Neutrophil (primary cell): ENCODE measurements around the gene GALNT9.
"Not testable (repeated sequence)": the region's sequence is repeated elsewhere in the genome, so short reads cannot be mapped to it uniquely, and the experiment has no call there.

ENCODE experiments used
- H3K27ac ChIP-seq: fragments of 200-600 bp; sonication (generic); 2 replicates; pipeline ENCODE4 v1.5.1; 2016; ENCODE audit warnings: mild to moderate bottlenecking, moderate library complexity
- H3K27me3 ChIP-seq: fragments of 200-600 bp; sonication (generic); 2 replicates; pipeline ENCODE4 v1.6.0; 2016; ENCODE audit warnings: mild to moderate bottlenecking
- H3K36me3 ChIP-seq: fragments of 200-600 bp; sonication (generic); 2 replicates; pipeline ENCODE4 v1.5.1; 2017
- H3K4me1 ChIP-seq, 2 experiments: fragments of 200-600 bp in 1 of 2; sonication (generic) in 1 of 2; 1 replicate in 1 of 2; 2 replicates in 1 of 2; pipeline versions ENCODE4 v1.5.1 to v1.6.1; 2013 to 2016; ENCODE audit warnings: low read depth in 1 of 2, low read length in 1 of 2, mild to moderate bottlenecking in 1 of 2, moderate library complexity in 1 of 2; ENCODE audit not compliant: control insufficient read depth in 1 of 2, insufficient read depth in 1 of 2
- H3K4me3 ChIP-seq, 2 experiments: fragments of 200-600 bp in 1 of 2; sonication (generic) in 1 of 2; 1 replicate in 1 of 2; 2 replicates in 1 of 2; pipeline ENCODE4 v1.5.1; 2013 to 2016; ENCODE audit warnings: low read depth in 1 of 2, low read length in 1 of 2, mild to moderate bottlenecking in 1 of 2, moderate library complexity in 1 of 2
- H3K9me3 ChIP-seq: fragments of 200-600 bp; sonication (generic); 2 replicates; pipeline ENCODE4 v1.5.1; 2016
- TF ChIP-seq, protein P1 (sequence below): fragments of 200-600 bp; sonication (generic); IDR thresholded peaks from 2 replicates; pipeline ENCODE4 v1.5.1; 2016; ENCODE audit warnings: antibody characterized with exemption

Gene GALNT9

DNA sequence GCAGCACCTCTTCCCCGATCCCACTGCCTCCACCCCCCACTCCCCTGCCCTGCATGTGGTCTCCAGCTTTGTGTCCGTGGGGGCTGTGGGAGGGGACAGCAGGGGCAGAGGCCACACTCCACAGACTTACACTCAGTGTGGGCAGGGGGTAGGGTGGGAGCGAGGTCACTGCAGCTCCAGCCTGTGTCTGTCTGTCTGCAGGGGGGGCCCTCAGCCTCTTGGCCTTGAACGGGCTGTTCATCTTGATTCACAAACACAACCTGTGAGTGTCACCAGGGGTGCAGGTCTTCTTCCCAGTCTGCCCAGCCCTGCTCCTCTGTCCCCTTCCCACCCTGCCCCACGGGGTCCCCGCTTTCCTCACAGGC, 178.6 kb downstream of the GALNT9 start:
- Histone ChIP-seq H3K27ac (no peak overlapping the region), H3K4me1 (peaks cover 4 to 5% of the 10 kb centered on the region in 2 experiments), H3K9me3 (no peaks in the 10 kb centered on the region), H3K27me3 (no peaks in the 10 kb centered on the region), H3K4me3 (no peak overlapping the region), H3K36me3 (peaks cover 34% of the 10 kb centered on the region)
- TF ChIP-seq, protein P1, sequence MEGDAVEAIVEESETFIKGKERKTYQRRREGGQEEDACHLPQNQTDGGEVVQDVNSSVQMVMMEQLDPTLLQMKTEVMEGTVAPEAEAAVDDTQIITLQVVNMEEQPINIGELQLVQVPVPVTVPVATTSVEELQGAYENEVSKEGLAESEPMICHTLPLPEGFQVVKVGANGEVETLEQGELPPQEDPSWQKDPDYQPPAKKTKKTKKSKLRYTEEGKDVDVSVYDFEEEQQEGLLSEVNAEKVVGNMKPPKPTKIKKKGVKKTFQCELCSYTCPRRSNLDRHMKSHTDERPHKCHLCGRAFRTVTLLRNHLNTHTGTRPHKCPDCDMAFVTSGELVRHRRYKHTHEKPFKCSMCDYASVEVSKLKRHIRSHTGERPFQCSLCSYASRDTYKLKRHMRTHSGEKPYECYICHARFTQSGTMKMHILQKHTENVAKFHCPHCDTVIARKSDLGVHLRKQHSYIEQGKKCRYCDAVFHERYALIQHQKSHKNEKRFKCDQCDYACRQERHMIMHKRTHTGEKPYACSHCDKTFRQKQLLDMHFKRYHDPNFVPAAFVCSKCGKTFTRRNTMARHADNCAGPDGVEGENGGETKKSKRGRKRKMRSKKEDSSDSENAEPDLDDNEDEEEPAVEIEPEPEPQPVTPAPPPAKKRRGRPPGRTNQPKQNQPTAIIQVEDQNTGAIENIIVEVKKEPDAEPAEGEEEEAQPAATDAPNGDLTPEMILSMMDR: no peak

DNA sequence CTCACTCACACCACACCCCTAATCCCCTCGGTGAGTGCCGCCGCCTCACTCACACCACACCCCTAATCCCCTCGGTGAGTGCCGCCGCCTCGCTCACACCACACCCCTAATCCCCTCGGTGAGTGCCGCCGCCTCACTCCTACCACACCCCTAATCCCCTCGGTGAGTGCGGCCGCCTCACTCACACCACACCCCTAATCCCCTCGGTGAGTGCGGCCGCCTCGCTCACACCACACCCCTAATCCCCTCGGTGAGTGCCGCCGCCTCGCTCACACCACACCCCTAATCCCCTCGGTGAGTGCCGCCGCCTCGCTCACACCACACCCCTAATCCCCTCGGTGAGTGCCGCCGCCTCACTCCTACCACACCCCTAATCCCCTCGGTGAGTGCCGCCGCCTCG, 179.9 kb downstream of the GALNT9 start:
- peaks cover 13% of the 10 kb centered on the region in 2 experiments for H3K4me1 ChIP-seq
- H3K9me3 ChIP-seq, H3K4me3 ChIP-seq, H3K27me3 ChIP-seq, H3K27ac ChIP-seq: not testable (repeated sequence)
- peaks cover 34% of the 10 kb centered on the region for H3K36me3 ChIP-seq

DNA sequence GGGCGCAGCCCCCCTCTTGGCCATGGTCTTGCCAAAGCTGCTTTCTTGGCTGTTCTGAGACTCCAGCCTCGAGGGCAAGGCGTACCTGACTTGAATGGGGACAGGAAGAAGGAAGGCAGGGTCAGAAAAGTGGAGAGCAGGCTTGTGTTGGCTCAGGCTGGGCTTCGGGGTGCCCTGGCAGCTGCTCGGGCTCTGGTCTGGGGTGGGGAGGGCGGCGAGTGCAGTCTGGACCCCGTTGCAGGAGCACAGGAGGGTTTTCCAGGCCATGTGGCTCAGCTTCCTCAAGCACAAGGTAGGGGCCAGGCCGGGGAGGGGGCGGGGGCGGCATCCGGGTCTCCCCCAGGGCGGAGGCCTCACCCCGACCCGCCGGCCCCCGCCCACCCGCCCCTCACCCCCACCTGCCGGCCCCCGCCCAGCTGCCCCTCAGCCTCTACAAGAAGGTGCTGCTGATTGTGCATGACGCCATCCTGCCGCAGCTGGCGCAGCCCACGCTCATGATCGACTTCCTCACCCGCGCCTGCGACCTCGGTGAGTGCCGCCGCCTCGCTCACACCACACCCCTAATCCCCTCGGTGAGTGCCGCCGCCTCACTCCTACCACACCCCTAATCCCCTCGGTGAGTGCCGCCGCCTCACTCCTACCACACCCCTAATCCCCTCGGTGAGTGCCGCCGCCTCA, 180.9 kb downstream of the GALNT9 start:
- Histone ChIP-seq H3K27ac (no peak overlapping the region), H3K36me3 (peaks cover 34% of the 10 kb centered on the region), H3K4me1 (peaks cover 12 to 13% of the 10 kb centered on the region in 2 experiments), H3K4me3 (no peak overlapping the region), H3K27me3 (peaks cover under 1% of the 10 kb centered on the region), H3K9me3 (no peaks in the 10 kb centered on the region)
- TF ChIP-seq, protein P1: no peak

DNA sequence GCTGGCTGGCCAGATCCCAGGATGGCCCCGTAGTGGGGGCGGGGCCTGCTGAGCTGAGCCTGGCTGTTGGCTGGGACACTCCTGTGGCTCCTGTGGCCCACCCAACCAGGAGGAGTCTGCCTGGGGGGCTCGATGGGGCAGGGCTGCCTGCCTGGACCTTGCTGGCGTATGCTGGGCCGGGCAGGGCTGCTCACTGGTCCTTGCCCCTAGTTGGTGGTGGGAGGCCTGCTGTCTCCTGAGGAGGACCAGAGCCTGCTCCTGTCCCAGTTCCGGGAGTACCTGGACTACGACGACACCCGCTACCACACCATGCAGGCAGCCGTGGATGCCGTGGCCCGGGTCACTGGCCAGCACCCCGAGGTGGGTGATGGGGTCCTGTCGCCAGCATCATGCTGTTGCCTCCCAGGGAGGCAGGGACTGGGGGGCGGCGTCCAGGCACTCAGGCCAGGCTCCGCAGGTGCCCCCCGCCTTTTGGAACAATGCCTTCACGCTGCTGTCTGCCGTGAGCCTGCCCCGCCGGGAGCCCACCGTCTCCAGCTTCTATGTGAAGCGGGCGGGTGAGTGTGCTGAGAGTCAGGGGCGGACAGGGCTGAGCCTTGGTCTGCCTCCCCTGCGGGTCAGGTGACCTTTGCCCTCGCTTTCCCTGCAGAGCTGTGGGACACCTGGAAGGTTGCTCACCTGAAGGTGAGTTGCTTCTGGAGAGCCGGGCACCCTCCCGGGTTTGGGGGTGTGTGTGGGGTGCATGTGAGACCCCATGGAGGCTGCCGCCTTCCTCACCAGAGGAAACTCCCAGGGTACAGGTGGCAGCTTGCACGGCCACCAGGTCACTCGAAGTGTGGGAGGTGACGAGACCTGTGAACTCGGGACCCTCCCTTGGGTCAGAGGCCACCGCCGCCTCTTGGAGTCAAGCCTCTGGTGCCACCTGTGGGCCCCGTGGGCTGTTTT, 181.7 kb downstream of the GALNT9 start:
- H3K4me1 ChIP-seq: peaks cover 18 to 20% of the 10 kb centered on the region in 2 experiments
- TF ChIP-seq, protein P1: no peak
- H3K27me3 ChIP-seq: peaks cover 9% of the 10 kb centered on the region
- peaks cover 34% of the 10 kb centered on the region for H3K36me3 ChIP-seq
- H3K27ac ChIP-seq: no peak overlapping the region
- no peak overlapping the region for H3K4me3 ChIP-seq
- no peaks in the 10 kb centered on the region for H3K9me3 ChIP-seq

DNA sequence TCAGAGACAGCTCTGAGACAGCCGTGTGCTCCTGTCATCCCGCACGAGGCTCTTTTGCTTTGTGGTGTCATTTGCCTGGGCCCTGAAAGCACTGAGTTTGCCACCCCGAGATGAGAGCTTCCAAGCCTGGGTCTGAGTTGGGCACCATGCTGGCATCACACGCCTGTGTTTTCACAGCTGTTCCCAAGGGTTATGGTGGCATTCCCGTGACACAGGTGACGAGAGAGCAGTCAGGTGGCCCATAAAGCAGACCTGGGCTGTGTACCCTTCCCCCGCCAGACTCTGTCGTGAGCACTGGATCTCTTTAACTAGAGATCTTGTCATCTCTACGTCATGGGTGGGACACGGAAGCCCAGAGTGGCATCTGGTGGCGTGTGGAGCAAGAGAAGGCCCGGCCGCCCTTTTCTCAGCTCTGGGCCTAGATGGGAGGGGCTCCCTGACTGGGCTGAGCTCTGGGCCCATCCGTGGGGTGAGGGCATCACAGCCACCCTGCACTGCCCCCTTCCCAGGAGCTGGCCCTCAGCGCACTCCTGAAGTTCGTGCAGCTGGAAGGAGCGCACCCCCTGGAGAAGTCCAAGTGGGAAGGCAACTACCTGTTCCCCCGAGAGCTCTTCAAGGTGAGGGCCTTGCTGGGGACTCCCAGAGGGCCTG, 182.5 kb downstream of the GALNT9 start:
- H3K27ac ChIP-seq: no peak overlapping the region
- TF ChIP-seq, protein P1: no peak
- peaks cover 9% of the 10 kb centered on the region for H3K27me3 ChIP-seq
- peaks cover 18 to 20% of the 10 kb centered on the region in 2 experiments for H3K4me1 ChIP-seq
- no peak overlapping the region for H3K4me3 ChIP-seq
- no peaks in the 10 kb centered on the region for H3K9me3 ChIP-seq
- peaks cover 27% of the 10 kb centered on the region for H3K36me3 ChIP-seq
